Neutrophil (primary cell): ENCODE results near the gene TEX48.

ENCODE experiments used
- H3K27ac ChIP-seq: fragments of 200-600 bp; sonication (generic); 2 replicates; pipeline ENCODE4 v1.5.1; 2016; ENCODE audit warnings: mild to moderate bottlenecking, moderate library complexity
- H3K27me3 ChIP-seq: fragments of 200-600 bp; sonication (generic); 2 replicates; pipeline ENCODE4 v1.6.0; 2016; ENCODE audit warnings: mild to moderate bottlenecking
- H3K36me3 ChIP-seq: fragments of 200-600 bp; sonication (generic); 2 replicates; pipeline ENCODE4 v1.5.1; 2017
- H3K4me1 ChIP-seq, 2 experiments: fragments of 200-600 bp in 1 of 2; sonication (generic) in 1 of 2; 1 replicate in 1 of 2; 2 replicates in 1 of 2; pipeline versions ENCODE4 v1.5.1 to v1.6.1; 2013 to 2016; ENCODE audit warnings: low read depth in 1 of 2, low read length in 1 of 2, mild to moderate bottlenecking in 1 of 2, moderate library complexity in 1 of 2; ENCODE audit not compliant: control insufficient read depth in 1 of 2, insufficient read depth in 1 of 2
- H3K4me3 ChIP-seq, 2 experiments: fragments of 200-600 bp in 1 of 2; sonication (generic) in 1 of 2; 1 replicate in 1 of 2; 2 replicates in 1 of 2; pipeline ENCODE4 v1.5.1; 2013 to 2016; ENCODE audit warnings: low read depth in 1 of 2, low read length in 1 of 2, mild to moderate bottlenecking in 1 of 2, moderate library complexity in 1 of 2
- H3K9me3 ChIP-seq: fragments of 200-600 bp; sonication (generic); 2 replicates; pipeline ENCODE4 v1.5.1; 2016
- TF ChIP-seq, protein P1 (sequence below): fragments of 200-600 bp; sonication (generic); IDR thresholded peaks from 2 replicates; pipeline ENCODE4 v1.5.1; 2016; ENCODE audit warnings: antibody characterized with exemption

TEX48 gene

DNA sequence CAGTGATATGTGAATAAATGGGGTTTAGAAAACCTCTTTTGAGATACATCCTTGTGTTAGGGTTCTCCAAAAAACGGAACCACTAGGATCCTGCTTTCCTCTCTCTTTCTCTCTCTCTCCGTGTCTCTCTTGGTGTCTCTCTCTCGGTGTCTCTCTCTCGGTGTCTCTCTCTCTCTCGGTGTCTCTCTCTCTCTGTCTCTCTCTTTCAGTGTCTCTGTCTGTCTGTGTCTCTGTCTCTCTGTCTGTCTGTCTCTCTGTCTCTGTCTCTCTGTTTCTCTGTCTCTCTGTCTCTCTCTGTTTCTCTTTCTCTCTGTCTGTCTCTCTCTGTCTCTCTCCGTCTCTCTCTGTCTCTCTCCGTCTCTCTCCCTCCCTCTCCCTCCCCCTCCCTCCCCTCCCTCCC is 7.8 kb upstream of the TEX48 start:
- H3K4me1 ChIP-seq = no peaks in the 10 kb centered on the region
- no peak overlapping the region for H3K27ac ChIP-seq
- H3K9me3 ChIP-seq = no peaks in the 10 kb centered on the region
- TF ChIP-seq, protein P1, sequence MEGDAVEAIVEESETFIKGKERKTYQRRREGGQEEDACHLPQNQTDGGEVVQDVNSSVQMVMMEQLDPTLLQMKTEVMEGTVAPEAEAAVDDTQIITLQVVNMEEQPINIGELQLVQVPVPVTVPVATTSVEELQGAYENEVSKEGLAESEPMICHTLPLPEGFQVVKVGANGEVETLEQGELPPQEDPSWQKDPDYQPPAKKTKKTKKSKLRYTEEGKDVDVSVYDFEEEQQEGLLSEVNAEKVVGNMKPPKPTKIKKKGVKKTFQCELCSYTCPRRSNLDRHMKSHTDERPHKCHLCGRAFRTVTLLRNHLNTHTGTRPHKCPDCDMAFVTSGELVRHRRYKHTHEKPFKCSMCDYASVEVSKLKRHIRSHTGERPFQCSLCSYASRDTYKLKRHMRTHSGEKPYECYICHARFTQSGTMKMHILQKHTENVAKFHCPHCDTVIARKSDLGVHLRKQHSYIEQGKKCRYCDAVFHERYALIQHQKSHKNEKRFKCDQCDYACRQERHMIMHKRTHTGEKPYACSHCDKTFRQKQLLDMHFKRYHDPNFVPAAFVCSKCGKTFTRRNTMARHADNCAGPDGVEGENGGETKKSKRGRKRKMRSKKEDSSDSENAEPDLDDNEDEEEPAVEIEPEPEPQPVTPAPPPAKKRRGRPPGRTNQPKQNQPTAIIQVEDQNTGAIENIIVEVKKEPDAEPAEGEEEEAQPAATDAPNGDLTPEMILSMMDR = no peak
- H3K36me3 ChIP-seq = no peaks in the 10 kb centered on the region
- H3K27me3 ChIP-seq = no peaks in the 10 kb centered on the region
- no peak overlapping the region for H3K4me3 ChIP-seq

DNA sequence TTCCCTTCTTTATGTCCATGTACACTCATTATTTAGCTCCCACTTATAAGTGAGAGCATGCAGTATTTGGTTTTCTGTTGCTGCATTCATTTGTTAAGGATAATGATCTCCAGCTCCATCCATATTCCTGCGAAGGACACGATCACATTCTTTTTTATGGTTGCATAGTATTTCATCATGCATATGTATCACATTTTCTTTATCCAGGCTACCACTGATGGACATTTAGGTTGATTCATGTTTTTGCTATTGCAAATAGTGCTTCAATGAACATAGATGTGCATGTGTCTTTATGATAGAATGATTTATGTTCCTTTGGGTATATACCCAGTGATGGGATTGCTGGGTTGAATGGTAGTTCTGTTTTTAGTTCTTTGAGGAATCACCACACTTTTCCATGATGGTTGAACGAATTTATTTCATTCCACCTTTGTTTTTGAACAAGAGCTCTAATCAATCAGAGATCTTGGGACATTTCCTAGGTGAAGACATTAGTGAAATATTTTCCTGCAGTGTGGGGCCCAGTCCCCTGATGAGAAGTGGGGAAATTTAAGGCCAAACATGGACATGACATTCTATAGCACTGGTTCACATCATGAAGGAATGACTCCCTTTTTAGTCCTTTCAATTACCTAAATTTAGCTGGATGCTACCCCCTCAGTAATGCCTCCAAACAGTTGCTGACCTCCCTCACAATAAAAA is 7.1 kb upstream of the TEX48 start:
- Histone ChIP-seq H3K4me1 (no peaks in the 10 kb centered on the region), H3K27me3 (no peaks in the 10 kb centered on the region), H3K36me3 (no peaks in the 10 kb centered on the region), H3K9me3 (no peaks in the 10 kb centered on the region), H3K4me3 (no peak overlapping the region), H3K27ac (no peak overlapping the region)
- TF ChIP-seq, protein P1 = no peak

DNA sequence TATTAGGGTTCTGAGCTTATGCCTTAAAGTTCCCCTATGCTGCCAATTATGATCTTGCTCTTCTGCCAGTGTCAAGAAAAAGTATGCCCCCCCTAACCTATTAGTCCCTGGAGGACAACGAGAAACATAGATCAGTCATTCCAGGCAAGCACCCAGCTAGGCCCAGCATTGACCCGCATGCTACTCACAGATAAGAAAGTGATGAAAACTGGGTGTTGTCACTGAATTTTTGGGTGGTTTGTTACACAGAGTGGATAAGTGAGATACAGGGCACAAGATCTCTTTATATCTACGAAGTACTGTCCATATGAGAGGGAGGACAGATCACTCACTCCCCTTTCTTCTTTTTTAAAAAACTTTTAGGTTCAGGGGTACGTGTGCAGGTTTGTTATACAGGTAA is 6.4 kb upstream of the TEX48 start:
- Histone ChIP-seq H3K9me3 (no peaks in the 10 kb centered on the region), H3K36me3 (no peaks in the 10 kb centered on the region), H3K27me3 (no peaks in the 10 kb centered on the region), H3K4me1 (no peaks in the 10 kb centered on the region), H3K27ac (no peak overlapping the region), H3K4me3 (no peak overlapping the region)
- TF ChIP-seq, protein P1 = no peak

DNA sequence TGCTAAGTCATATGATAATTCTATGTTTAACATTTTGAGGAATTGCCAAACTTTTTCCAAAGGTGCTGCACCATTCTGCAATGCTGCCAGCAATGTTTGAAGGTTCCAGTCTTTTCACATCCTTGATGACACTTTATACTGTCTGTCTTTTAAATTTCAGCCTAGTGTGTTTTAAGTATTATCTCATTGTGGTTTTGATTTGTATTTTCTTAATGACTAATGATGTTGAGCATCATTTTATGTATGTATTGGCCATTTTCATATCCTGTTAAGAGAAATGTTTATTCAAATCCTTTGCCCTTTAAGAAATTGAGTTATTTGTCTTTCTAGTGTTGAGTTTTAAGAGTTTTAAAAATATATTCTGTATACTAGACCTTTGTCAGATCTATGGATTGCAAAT is 5.0 kb upstream of the TEX48 start:
- TF ChIP-seq, protein P1 = no peak
- no peaks in the 10 kb centered on the region for H3K36me3 ChIP-seq
- no peaks in the 10 kb centered on the region for H3K27me3 ChIP-seq
- H3K4me1 ChIP-seq = no peaks in the 10 kb centered on the region
- H3K9me3 ChIP-seq = no peaks in the 10 kb centered on the region
- no peak overlapping the region for H3K27ac ChIP-seq
- H3K4me3 ChIP-seq = no peak overlapping the region

DNA sequence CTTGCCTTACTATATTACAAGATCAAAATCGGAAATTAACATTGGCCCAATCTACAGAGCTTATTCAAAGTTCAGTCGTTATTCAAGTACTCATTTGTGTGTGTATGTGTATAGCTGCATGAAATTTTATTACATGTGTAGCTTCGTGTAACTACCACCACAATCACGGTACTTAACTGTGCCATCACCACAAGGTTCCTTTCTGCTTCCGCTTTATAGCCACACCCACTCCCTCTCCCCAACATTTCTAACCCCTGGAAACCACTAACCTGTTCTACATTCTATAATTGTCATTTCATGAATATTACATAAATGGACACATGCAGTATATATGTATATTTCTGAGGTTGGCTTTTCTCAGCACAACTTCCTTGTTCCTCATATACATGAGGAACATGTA is 4.0 kb upstream of the TEX48 start:
- TF ChIP-seq, protein P1 = no peak
- no peak overlapping the region for H3K27ac ChIP-seq

DNA sequence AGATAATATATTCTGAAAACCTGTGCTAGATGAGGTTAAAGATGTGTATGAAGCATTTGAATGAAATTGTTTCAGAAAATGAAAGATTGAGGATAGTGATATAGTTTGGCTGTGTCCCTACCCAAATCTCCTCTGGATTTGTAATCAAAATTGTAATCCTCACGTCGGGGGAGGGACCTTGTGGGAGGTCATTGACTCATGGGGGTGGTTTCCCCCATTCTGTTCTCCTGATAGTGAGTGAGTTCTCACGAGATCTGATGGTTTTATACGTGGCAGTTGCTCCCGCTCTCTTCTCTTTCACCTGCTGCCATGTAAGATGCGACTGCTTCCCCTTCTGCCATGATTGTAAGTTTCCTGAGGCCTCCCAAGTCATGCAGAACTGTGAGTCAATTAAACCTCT is 2.0 kb upstream of the TEX48 start:
- no peaks in the 10 kb centered on the region for H3K36me3 ChIP-seq
- no peak overlapping the region for H3K27ac ChIP-seq
- H3K9me3 ChIP-seq = no peaks in the 10 kb centered on the region
- no peaks in the 10 kb centered on the region for H3K4me1 ChIP-seq
- H3K27me3 ChIP-seq = no peaks in the 10 kb centered on the region
- H3K4me3 ChIP-seq = no peak overlapping the region
- TF ChIP-seq, protein P1 = no peak

More for the DNA sequence above, 4.0 kb upstream of the TEX48 start:
- Histone ChIP-seq H3K4me3 (no peak overlapping the region), H3K36me3 (no peaks in the 10 kb centered on the region), H3K4me1 (no peaks in the 10 kb centered on the region), H3K27me3 (no peaks in the 10 kb centered on the region), H3K9me3 (no peaks in the 10 kb centered on the region)
